ENCODE results near the gene MXRA8.
A peak's percentile ranks its signal among the peaks of the same experiment; 100 is the strongest.

The MXRA8 gene

DNA sequence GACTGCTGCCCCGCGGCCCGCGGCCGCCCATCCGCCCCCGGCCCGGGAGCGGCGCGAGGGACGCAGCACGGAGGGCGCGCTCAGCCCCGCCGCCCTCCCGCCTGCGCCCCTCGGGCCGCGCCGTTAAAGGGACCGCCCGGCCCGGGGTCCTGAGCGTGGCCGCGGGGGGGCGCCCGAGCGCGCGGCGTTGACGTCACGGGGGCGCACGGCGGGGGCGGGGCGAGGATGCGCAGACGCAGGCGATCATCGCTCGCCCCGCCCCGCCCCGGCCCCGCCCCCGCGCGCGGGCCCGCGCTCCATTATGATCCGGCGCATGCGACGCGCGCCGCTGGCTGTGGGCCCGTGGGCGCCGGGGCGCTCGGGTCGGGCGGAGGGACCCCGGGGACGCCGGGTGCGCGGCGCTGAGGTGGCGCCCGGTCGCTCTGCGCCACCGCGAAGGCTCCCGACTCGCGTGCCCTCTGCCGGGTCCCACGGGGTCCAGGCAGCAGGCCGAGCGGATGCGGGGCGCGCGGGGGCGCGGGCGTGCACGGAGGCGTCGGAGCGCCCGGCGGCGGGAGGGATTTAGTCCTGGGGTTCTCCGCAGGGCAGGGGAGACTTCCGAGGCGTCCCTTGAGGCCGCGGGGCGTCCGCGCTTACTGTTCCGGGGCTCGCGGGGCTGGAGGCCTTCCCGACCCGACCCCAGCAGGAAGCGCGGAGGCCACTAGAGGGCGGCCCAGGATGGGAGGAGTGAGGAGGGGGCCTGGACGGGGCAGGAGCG, 8.9 kb downstream of the MXRA8 start, which contains the start of gene DVL1:
Gene DVL1, minus strand, starts transcription at position 163 of the 757 bp plus-strand sequence. CDS start 353 bp downstream, outside the sequence.
- peak; percentile 29 to 34 for DNase-seq (ENCODE audit: low read depth in 2 of 2)

DNA sequence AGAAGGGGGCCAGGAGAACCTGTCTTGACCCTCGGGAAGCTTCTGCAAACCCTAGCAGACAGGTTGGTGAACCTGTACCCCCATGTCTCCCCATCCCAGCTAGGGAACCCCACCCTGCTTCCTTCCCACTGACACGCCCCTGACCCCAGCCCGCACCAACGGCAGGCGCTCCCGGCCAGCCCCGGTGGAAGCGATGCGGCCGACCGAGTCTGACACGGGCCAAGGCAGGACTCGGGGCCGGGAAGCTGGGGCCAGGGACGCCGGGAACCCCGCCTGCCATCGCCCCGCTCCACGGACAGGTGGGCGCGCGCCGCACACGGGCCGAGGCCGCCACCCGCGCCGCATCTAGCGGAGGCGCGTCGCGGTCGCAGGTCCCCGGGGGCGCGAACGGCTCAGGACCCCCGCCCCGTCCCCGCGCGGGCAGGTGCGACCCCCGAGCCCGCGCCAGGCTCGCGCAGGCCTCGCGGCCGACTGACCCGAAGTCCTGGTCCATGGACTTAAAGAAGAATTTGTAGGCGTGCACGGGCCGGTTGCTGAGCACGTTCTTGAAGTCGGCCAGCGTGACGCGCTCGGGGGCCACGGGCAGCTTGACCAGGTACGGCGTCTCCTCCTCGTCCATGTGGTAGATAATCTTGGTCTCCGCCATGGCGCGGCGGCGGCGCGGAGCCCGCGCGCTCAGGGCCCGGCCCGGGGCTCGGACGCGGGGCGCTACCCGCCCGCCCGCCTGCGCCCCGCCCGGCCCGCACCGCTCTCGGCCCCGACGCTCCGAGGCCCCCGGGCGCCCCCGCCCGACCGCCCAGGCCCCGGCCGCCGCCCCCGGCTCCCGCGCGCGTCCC, 9.7 kb downstream of the MXRA8 start:
- no peak for DNase-seq (ENCODE audit: low read depth in 2 of 2)

DNA sequence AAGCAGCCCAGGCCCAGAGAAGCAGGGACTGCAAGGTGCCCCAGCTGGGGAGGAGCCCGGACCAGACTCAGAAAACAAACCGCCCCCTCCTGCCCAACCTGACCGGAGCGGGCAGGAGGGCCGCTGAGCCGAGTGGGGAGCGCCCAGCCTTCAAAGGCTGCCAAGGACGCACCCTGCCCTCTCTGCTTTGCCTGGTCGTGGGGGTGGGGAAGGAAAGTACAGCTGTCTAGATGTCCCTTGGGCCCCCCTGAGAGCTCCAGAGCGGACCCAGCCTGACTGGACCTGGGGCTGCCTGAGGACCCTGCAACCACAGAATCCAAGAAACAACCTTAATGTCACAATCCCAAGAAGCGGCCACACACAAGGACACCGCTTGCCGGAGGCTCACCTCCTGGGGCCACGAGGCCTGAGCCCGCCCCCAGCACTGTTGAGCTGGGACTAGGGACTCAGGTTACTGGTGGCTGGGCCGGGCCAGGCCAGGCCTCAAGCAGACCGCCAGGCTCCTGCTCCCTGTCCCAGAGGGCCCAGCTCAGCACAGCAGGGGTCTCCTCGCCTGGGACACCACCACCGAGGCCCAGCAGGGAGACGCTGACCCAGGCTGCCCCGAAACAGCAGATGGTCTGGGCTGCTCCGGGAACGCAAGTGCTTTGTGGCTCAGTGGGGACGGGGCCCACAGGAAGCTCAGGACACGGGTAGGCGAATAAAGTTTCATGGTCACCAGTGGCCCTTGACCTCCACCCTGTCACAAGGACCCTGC, 10.5 kb downstream of the MXRA8 start:
- no peak for DNase-seq (ENCODE audit: low read depth in 2 of 2)

DNA sequence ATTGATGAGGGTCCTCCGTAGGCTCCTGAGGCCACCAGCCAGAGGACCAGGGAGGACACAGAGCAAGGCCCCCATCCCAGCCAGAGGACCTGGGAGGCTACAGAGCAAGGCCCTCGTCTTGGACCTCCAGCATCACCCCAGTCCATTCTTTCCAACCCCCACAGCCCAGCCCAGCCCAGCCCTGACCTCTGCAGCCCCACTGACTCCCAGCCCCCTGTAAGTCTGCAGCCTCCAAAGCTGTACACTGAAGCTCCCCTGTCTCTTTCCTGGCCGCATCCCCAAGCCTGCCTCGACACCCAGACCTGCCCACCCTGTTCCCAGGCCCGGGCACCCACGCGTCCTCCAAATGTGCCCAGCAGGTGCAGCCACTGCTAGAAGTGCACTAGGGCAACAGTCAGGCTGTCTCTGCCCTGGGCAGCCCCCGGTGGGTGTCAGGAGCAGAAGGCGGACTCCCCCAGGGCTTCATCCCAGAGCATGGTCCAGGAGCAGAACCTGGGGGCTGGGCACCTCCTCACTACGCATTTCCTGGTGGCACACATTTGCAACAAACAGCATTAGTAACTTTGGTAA, 11.2 kb downstream of the MXRA8 start:
- no peak for DNase-seq (ENCODE audit: low read depth in 2 of 2)

DNA sequence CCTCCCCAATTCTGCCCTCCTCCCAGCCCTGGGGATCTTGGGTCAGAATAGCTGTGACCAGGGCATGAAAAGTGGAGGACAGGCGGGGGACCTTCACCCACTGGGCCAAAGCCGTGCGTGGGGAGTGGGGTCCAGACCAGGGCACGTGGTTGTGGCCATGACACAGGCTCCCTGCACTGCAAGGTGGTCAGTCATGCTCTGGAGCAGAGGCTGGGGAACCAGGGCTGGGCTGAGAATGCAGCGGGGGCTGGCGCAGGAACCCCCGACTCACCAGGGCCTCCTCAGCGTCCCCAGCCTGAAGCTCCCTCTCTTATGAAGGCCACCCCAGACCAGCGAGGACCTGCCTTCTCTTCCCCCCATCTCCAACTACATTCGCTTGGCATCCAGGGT, 11.9 kb downstream of the MXRA8 start:
- no peak for DNase-seq (ENCODE audit: low read depth in 2 of 2)

DNA sequence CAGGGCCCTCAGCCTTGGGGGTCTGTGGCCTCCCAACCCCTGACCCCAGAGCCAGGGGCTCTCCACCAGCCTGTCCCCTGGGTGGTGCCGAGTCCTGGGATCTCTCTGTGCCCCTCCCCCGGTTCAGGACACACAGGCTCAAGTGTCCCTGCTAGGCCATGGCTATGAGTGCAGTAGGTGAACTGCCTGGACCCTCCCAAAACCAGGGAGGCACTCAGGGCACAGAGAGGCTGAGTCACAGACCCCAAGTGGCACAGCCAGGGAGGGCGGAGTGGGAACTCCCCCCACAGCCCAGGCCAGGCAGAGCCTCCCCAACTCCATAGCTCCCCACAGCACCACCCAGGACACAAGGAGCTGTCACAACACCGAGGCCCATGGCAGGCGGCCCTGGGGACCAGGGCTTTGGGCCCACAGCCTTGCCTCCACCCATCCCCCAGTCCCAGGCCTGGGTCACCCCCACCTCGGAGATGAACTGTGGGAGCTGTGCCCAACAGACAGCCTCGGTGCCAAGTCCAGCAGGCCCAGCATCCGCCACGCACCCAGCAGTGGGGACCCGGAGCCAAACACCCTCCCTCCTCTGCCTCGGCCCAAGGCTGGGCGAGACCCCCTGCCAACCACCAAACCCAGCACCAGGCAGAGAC, 12.4 kb downstream of the MXRA8 start:
- no peak for DNase-seq (ENCODE audit: low read depth in 2 of 2)

DNA sequence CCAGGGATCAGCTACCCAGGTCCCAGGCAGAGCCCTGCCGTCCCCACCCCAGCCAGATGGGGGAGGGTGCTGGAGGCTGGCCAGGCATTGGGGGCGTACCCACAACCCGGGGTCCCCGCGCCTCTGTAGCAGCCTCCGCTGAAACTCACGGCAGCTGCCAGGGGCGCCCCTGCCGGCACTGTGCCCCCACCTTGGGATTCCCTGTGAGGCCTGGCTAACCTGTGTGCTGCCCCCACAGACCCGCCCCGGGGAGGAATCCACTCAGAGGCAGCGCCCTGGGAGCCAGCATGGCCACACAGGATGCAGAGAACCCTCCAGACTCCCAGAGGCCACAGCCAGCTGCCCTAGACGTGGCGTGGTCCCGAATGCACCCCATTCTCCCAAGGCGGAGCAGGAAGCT, 13.0 kb downstream of the MXRA8 start:
- DNase-seq (ENCODE audit: low read depth in 2 of 2), result no peak

DNA sequence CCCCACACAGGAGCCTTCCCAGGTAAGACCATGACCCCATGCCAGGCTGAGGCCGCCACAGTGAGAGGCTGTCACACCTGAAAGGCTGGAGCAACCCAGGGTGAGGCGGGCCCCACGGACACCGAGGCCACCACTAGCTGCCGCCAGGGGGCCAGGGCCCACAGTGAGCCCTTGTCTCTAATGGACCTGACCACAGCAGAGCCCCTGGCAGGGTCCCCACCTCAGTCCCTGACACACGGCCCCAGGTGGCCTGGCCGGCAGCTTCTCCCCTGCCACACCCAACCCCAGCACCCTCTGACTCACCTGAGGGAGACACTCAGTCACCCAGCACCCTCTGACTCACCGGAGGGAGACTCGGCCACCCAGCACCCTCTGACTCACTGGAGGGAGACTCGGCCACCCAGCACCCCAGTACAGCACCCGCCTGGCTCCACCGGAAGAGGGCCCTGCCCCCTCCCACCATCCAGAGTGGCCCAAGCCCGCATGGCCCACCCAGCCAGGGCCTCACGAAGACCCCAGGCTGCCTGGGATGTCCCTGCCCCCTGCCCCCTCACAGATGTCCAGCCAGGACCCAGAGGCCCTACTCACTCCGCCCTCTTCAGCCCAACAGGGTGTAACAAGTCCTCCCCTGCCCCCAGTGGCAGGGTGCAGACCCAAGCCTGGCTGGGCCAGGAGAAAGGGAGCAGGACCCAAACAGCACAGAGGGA, 13.5 kb downstream of the MXRA8 start:
- DNase-seq (ENCODE audit: low read depth in 2 of 2), result no peak

DNA sequence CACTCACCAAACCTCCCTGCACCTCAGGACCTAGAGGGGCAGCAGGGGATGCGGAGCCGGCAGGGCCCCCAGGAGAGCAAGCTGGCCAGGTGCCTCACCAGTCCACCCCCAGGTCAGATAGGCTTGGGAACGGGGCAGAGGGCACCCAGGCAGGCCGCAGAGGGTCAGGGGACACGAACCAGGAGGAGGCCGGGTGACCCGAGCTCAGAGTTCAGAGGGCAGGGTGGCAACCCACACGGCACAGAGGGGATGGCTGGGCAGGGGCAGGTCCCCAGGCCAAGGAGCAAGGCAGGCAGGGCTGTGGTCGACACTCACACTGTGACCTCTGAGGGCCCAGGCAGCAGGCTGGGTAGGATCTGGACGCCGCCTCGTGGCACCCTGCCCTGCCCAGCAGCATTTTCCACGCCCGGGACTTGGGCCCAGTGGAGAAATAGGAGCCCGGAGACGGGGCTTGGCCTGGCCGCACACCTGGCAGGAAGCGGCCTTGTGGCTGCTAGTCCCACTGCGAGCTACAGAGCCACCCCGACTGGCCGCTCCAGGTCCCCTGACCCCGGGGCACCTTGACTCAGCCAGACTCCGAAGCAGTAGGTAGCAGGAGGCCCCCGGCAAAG, 14.4 kb downstream of the MXRA8 start:
- DNase-seq (ENCODE audit: low read depth in 2 of 2), result no peak

DNA sequence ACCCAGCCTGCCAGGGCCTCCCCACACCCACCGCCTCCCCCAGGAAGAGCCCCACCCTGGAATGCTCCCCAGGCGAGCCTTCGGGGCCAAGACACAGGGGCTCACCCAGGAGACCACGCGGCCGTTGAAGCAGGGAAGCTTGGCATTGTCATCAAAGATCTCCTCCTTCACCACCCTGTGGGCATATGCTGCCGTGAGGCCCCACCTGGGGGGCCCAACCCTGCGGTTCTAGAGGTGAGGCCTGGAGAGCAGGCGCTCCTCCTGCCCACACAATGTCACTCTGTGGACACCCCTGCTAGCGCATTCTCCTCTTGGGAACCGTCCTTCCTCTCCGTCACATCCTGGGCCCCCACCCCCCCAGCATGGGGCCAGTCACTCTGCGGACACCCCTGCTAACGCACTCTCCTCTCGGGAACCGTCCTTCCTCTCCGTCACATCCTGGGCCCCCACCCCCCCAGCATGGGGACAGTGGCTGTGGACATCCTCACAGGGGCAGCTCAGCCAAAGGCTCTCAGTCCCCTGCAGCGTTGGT, 15.7 kb downstream of the MXRA8 start:
- no peak for DNase-seq (ENCODE audit: low read depth in 2 of 2)

DNA sequence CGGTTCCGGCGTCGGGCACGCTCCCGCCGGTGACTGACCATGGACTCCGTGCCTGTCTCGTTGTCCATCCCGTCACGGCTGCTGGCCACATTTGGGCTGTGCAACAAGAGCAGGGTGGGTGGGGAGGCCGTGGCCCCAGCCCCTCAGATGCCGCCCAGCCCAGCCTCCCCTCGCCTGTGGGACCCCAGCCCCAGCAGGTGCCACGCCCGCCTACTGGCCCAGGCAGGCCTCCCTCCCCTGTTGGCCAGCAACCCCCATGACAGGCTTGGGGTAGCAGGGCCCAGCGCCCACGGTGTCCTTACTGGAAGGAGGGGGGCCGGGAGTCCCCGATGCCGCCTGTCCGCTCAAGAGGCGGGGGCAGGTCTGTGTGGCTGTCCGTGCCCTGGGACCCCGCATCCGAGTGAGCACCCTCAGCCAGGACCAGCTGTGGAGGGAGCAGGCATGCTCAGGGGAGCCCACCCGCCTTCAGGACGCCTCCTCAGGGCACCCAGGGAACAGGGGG, 16.2 kb downstream of the MXRA8 start:
- no peak for DNase-seq (ENCODE audit: low read depth in 2 of 2)

DNA sequence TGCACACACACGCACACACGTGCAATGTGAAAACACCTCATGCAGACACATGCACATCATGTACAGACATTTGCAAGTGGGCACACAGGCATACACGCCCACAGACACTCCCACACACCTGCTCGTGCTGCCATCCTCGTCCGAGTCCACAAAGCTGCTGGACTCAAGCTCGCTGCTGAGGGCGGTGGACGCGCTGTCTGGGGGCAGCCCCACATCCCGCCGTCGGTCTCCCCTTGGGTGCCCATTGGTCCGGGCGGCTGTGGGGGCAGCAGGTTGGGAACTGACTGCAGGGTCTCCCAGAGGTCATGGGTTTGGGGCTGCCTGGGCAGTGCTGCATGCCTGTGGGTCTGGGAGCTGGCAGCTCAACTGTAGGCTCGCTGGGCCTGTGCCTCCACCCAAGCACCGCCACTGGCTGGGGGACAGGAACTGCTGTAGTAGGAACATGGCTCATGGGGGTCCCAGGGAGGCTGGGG, 16.8 kb downstream of the MXRA8 start:
- DNase-seq (ENCODE audit: low read depth in 2 of 2), result no peak

DNA sequence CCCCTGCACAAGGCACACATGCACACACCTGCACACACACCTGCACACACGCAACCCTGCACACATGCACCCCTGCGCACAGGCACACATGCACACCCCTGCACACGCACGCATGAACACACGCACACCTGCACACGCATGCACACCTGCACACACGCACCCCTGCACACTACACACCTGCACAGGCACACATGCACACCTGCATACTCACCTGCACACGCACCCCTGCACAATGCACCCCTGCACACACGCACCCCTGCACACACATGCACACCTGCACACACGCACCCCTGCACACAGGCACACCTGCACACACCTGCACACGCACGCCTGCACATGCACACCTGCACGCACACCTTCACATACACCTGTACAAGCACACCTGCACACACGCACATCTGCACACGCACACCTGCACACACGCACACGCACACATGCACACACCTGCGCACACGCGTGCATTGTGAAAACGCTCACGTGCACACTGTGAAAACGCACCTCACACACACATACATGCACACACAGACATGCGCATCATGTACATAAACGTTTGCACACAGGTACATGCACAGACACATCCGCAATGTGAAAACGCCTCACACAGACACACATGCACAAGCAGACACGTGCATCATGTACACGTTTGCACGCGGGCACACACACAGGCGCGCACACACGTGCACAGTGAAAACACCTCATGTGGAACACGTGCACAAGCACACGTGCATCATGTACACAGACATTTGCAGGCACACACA, 17.4 kb downstream of the MXRA8 start:
- no peak for DNase-seq (ENCODE audit: low read depth in 2 of 2)

DNA sequence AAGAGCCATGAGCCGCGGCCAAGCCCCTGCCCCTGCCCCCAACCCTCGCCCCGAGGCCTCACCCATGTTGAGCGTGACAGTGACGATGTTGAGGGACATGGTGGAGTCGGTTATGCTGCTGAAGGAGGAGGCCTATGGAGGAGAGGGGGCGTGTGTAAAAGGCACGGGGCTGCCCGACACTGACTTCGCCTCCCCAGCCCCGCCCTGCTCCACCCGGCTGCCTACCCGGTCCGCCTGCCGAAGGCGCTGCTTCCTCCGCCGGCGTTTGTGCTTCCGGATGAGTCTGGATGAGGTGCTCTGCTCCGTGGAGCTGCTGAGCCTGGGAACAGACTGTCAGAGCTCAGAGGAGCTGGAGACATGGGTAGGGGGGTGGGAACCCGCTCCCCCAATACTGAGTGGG, 18.2 kb downstream of the MXRA8 start:
- no peak for DNase-seq (ENCODE audit: low read depth in 2 of 2)

DNA sequence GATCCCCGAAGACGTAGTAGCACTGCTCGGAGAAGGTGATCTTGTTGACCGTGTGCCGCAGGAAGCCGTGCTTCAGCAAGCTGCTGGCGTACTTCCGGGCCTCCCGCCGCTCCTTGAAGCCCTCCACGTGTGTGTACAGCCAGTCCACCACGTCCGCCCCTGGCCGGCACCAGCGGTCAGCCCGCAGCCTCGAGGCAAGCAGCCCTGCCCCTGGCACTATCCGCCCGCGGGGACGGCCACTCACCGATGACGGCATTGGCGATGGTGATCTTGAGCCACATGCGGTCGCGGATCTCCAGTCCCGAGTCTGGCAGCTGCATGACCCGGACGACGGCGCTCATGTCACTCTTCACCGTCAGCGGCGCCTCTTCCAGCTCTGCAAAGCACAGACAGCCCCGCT, 20.1 kb downstream of the MXRA8 start:
- no peak for DNase-seq (ENCODE audit: low read depth in 2 of 2)

DNA sequence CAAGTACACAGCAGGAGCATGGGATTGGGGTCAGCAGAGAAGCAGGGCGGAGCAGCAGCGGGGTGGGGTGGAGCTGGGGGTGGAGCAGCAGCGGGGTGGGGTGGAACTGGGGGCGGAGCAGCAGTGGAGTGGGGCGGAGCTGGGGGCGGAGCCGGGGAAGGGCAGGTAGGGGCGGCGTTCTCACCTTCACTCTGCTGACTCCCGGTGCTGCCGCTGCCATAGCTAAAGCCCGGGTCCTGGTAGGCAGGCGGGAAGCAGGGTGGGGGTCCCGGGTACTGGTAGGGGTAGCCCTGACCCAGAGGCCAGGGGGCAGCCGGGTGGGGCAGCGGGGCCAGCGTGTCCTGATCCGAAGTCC, 20.6 kb downstream of the MXRA8 start:
- no peak for DNase-seq (ENCODE audit: low read depth in 2 of 2)

DNA sequence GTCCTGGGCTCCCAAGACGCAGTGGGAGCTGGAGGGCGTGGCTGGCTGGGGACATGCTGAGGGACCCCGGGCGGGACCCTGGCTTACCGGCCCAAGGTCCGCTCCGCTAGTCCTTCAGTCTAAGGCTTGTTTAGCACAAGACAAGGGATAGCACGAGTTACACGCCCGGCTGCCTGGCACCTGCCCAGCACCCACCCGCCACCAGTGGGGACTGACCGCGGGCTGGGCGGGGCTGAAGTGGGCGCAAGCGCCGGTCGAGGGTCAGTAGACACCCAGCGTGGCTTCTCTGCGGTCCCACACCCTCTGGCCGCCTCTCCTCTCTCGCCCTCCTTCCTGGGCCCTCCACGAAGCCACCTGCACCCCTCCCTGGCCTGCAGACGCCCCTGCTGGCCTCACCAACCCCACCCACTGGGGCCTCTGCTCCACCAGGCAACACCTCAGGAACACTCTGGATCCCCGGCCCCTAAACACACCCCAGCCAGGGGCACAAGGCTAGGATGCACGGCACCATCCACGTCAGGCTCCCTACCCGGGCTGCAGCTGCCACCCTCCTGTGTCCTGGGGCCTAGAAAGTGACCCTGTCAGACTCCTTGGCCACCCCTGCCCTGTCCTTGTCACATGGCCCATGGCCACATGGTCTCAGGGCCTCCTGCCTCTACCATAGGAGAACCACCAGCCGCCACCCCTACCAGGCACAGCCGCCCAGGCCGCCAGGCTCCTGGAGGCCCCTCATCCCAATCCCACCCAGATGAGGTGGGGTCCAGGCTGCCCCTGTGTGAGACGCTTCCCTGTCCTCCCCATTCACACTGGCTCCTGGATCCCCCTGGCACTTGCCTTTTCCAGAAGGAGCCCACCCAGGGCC, 21.2 kb downstream of the MXRA8 start:
- DNase-seq (ENCODE audit: low read depth in 2 of 2), result no peak

DNA sequence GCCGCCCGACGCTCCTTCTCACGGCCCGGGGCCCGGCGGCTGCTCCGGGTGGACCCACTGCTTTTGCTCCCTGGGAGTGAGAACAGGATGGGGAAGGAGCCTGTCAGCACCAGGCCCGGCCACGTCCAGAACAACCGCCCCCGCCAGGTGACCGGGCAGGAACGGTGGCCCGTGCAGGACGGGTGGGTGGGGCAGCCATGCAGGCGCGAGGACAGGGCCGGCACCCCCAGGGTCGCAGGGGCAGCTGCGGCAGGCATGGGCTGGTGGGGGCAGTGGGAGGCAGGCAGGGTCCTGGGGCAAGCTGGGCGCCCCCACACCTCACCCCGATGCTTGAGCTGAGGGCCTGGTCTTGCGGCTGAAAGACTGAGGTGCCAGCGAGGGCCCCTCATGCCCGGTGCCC, 21.9 kb downstream of the MXRA8 start:
- no peak for DNase-seq (ENCODE audit: low read depth in 2 of 2)
